Gastroesophageal sphincter (tissue), 4 donors: ENCODE data around the gene FBXW8. TPM values are rescaled to one million over a fixed set of nuclear protein-coding genes. Genes with fewer than 3 reads are reported as not detected.

Source experiments
- ATAC-seq: fragments of 150-250 bp; one replicate; pipeline ENCODE4 v1.9.1; 2016; ENCODE audit warnings: mild to moderate bottlenecking, moderate library complexity
- H3K27ac ChIP-seq, 4 donors: fragments of 200-600 bp; sonication (generic) in 3 of 4; 1 replicate in 3 of 4; 2 replicates in 1 of 4; pipeline ENCODE4 v1.5.1; 2016 to 2019
- H3K27me3 ChIP-seq: fragments of 200-600 bp; sonication (generic); one replicate; pipeline ENCODE4 v1.5.1; 2019
- H3K36me3 ChIP-seq, 2 donors: fragments of 200-600 bp; sonication (generic); one replicate each; pipeline ENCODE4 v1.5.1; 2019; ENCODE audit warnings: control low read depth in 1 of 2
- H3K4me1 ChIP-seq, 3 donors: fragments of 200-600 bp; sonication (generic); 1 replicate in 2 of 3; 2 replicates in 1 of 3; pipeline ENCODE4 v1.5.1; 2016 to 2019; ENCODE audit warnings: control low read depth in 2 of 3
- H3K4me3 ChIP-seq, 2 donors: fragments of 200-600 bp; sonication (generic); one replicate each; pipeline ENCODE4 v1.5.1; 2019; ENCODE audit warnings: mild to moderate bottlenecking in 1 of 2, moderate library complexity in 1 of 2
- H3K9me3 ChIP-seq, 3 donors: fragments of 200-600 bp; sonication (generic); one replicate each; pipeline ENCODE4 v1.5.1; 2017 to 2019; ENCODE audit warnings: control low read depth in 2 of 3
- CTCF ChIP-seq, 4 experiments: fragments of 200-600 bp in 2 of 4; fragments of 450-650 bp in 2 of 4; sonication (generic) in 1 of 4; IDR thresholded peaks; one replicate each; pipeline ENCODE4 v1.5.1; 2017 to 2019; ENCODE audit warnings: antibody characterized with exemption in 4 of 4, mild to moderate bottlenecking in 2 of 4, moderate library complexity in 2 of 4
- EP300 ChIP-seq: sonication (generic); formaldehyde crosslinking; IDR thresholded peaks from one replicate; pipeline ENCODE4 v1.6.1; 2017; ENCODE audit warnings: antibody characterized with exemption, mild to moderate bottlenecking
- POLR2A ChIP-seq, 2 donors: fragments of 450-650 bp; IDR thresholded peaks; one replicate each; pipeline ENCODE4 v1.6.1; 2017; ENCODE audit warnings: antibody characterized with exemption in 2 of 2, mild to moderate bottlenecking in 2 of 2, moderate library complexity in 1 of 2
- POLR2AphosphoS5 ChIP-seq: sonication (generic); formaldehyde crosslinking; IDR thresholded peaks from one replicate; pipeline ENCODE4 v1.6.1; 2017; ENCODE audit warnings: antibody characterized with exemption
- WGBS, 2 donors: methylation state at CpG; one replicate each; pipeline ENCODE4 v1.1.5; 2018; ENCODE audit warnings: low coverage in 1 of 2; 5-methylcytosine and 5-hydroxymethylcytosine counted together
- total RNA-seq, 4 donors: library from RNA; depleted of rRNA; stranded (reverse); fragments of >200 nt; gene quantifications; one replicate each; pipeline ENCODE4 v1.1.0, GENCODE V29; 2016

Gene FBXW8
- total RNA-seq, 4 donors from 2014 or later = 10.1 to 17.9 (median 13.7) TPM

DNA sequence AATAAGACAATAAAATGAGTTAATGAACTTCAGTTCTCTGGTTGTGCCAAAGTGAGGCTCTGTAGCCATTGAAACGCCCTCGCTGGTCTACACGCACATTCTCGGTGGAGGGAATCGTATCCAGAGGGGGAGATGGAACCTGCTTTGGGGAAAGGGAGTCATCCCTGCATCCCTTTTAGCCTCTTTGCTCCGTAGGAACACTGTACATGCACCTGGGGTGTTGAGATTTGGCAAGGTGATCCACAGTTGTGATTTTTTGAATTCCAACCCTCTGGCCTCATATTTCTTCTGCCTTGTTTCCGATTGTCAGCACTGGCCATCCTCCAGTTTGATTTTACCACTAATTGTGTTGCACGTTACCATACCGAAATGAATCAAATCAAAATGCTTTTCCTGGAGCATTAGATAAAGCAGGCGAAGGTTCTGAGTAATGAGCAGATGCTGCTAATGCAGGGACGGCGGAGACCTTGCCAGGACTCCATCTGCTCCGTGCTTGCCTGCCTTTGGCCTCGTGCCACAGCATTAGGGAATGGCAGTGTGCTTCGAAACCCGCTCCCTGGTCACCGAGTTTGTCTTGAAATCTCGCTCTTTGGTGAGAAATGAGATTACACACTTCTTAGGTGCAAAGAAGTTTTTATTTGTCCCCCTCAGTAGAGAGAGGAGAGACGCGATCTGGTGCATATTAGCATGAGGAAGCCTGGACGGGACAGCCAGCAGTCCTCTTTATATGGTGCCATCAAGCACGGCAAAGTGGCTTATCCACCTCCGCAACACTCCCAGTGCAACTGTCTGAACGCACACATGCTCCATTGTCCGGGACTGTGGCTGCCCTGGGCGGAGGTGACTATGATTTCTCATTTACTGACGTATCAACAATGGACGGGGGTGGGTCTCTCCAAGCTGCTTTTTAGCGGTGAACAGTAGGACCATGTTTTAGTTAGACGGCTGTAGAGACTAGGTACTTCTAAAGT, 59.1 kb downstream of the FBXW8 start:
- H3K27me3 ChIP-seq = no peaks in the 10 kb centered on the region
- ATAC-seq = no peak
- TF ChIP-seq POLR2A (IDR thresholded peaks at IDR 0.05) = no peak
- TF ChIP-seq EP300 = no peak
- no peak for TF ChIP-seq CTCF (IDR thresholded peaks at IDR 0.05)
- no peak for TF ChIP-seq POLR2AphosphoS5
- H3K4me3 ChIP-seq = no peak overlapping the region
- peaks cover 0 to 64% of the 10 kb centered on the region in 2 donors for H3K36me3 ChIP-seq
- peaks cover 0 to under 1% (median 0%) of the 10 kb centered on the region in 3 donors for H3K4me1 ChIP-seq
- 71 to 75% methylated on average over 18 to 30 of the region's 30 CpGs for WGBS, 2 donors
- no peaks in the 10 kb centered on the region for H3K9me3 ChIP-seq
- H3K27ac ChIP-seq = no peak overlapping the region

- Histone ChIP-seq H3K4me1 (no peaks in the 10 kb centered on the region), H3K27me3 (no peaks in the 10 kb centered on the region), H3K4me3 (no peak overlapping the region), H3K36me3 (peaks cover 0 to 53% of the 10 kb centered on the region in 2 donors), H3K27ac (no peak overlapping the region), H3K9me3 (no peaks in the 10 kb centered on the region)
- WGBS, 2 donors = 76 to 87% methylated on average over 2 to 3 of the region's 4 CpGs
- no peak for ATAC-seq
- no peak for TF ChIP-seq EP300
- no peak for TF ChIP-seq POLR2AphosphoS5
- TF ChIP-seq POLR2A (IDR thresholded peaks at IDR 0.05) = no peak
- TF ChIP-seq CTCF (IDR thresholded peaks at IDR 0.05) = no peak
Observed at GRCh38 chr12:116971222-116971621, 60.5 kb downstream of the FBXW8 start.

GRCh38 chr12:116975779-116976393, 65.1 kb downstream of the FBXW8 start:
- Histone ChIP-seq H3K4me3 (no peak overlapping the region), H3K9me3 (no peaks in the 10 kb centered on the region), H3K4me1 (no peaks in the 10 kb centered on the region), H3K27ac (no peak overlapping the region), H3K27me3 (no peaks in the 10 kb centered on the region), H3K36me3 (peaks cover 0 to 27% of the 10 kb centered on the region in 2 donors)
- 80 to 82% methylated on average over 2 to 3 of the region's 3 CpGs for WGBS, 2 donors
- TF ChIP-seq POLR2AphosphoS5 (no peak), POLR2A (IDR thresholded peaks at IDR 0.05) (no peak), EP300 (no peak), CTCF (IDR thresholded peaks at IDR 0.05) (no peak)
- ATAC-seq = no peak

GRCh38 chr12:116977465-116978380, 67.0 kb downstream of the FBXW8 start:
- Histone ChIP-seq H3K9me3 (no peaks in the 10 kb centered on the region), H3K27me3 (no peaks in the 10 kb centered on the region), H3K4me3 (no peak overlapping the region), H3K36me3 (peaks cover 0 to 21% of the 10 kb centered on the region in 2 donors), H3K27ac (no peak overlapping the region), H3K4me1 (peaks cover 0 to 5% (median 0%) of the 10 kb centered on the region in 3 donors)
- TF ChIP-seq POLR2A (IDR thresholded peaks at IDR 0.05) (no peak), EP300 (no peak), POLR2AphosphoS5 (no peak), CTCF (IDR thresholded peaks at IDR 0.05) (no peak)
- ATAC-seq = no peak
- 82 to 86% methylated on average over 11 to 13 of the region's 13 CpGs for WGBS, 2 donors
